Measurements from ENCODE around the gene PEDS1.

Gene PEDS1

GRCh38 chr20:50124496-50124895 lies 29.0 kb downstream of the PEDS1 start:
- Histone ChIP-seq H3K27me3 (no peaks in the 10 kb centered on the region), H3K4me1 (peaks cover 0 to 6% (median 4%) of the 10 kb centered on the region in 4 donors), H3K36me3 (peaks cover 35 to 63% (median 62%) of the 10 kb centered on the region in 3 donors), H3K27ac (no peak overlapping the region), H3K9me3 (peaks cover 0 to 6% (median 0%) of the 10 kb centered on the region in 3 donors), H3K4me3 (no peak overlapping the region)
- intact Hi-C loops (cut with DNase I; ENCODE audit: low total_unique reads) = no loop called here
- TF ChIP-seq CTCF (IDR thresholded peaks at IDR 0.05) = no peak
- no peak for DNase-seq

GRCh38 chr20:50123418-50123817 lies 30.1 kb downstream of the PEDS1 start:
- Histone ChIP-seq H3K36me3 (peaks cover 34 to 52% (median 51%) of the 10 kb centered on the region in 3 donors), H3K27me3 (no peaks in the 10 kb centered on the region), H3K4me1 (peaks cover 0 to 6% (median 3%) of the 10 kb centered on the region in 4 donors), H3K9me3 (peaks cover 0 to 6% (median 0%) of the 10 kb centered on the region in 3 donors), H3K4me3 (no peak overlapping the region), H3K27ac (no peak overlapping the region)
- intact Hi-C loops (cut with DNase I; ENCODE audit: low total_unique reads) = no loop called here
- no peak for TF ChIP-seq CTCF (IDR thresholded peaks at IDR 0.05)
- no peak for DNase-seq

- Histone ChIP-seq H3K27ac (no peak overlapping the region), H3K36me3 (peaks cover 27 to 46% (median 45%) of the 10 kb centered on the region in 3 donors), H3K9me3 (peaks cover 0 to 6% (median 0%) of the 10 kb centered on the region in 3 donors), H3K27me3 (no peaks in the 10 kb centered on the region), H3K4me3 (no peak overlapping the region), H3K4me1 (peaks cover 0 to 6% (median 3%) of the 10 kb centered on the region in 4 donors)
- no peak for TF ChIP-seq CTCF (IDR thresholded peaks at IDR 0.05)
- intact Hi-C loops (cut with DNase I; ENCODE audit: low total_unique reads) = no loop called here
- no peak for DNase-seq
Observed at GRCh38 chr20:50122763-50123162, 30.8 kb downstream of the PEDS1 start.

- H3K9me3 ChIP-seq = peaks cover 0 to 6% (median 0%) of the 10 kb centered on the region in 3 donors
- no peaks in the 10 kb centered on the region for H3K27me3 ChIP-seq
- TF ChIP-seq CTCF (IDR thresholded peaks at IDR 0.05) = no peak
- H3K4me3 ChIP-seq = no peak overlapping the region
- peaks cover 0 to 6% (median 3%) of the 10 kb centered on the region in 4 donors for H3K4me1 ChIP-seq
- intact Hi-C loops (cut with DNase I; ENCODE audit: low total_unique reads) = no loop called here
- H3K27ac ChIP-seq = peak overlapping the region in 1 of 2 donors; percentile 28
- H3K36me3 ChIP-seq = peaks cover 22 to 37% (median 36%) of the 10 kb centered on the region in 3 donors
- DNase-seq = peak in 1 of 2 donors; percentile 34
Observed at GRCh38 chr20:50121858-50122271, 31.7 kb downstream of the PEDS1 start.

GRCh38 chr20:50120935-50121693 lies 32.4 kb downstream of the PEDS1 start:
- TF ChIP-seq CTCF (IDR thresholded peaks at IDR 0.05) = peak; percentile 85 to 89
- peak; percentile 58 to 78 for DNase-seq
- intact Hi-C loops (cut with DNase I; ENCODE audit: low total_unique reads) = loop anchor here (1.0 kb wide), 1 partner anchor 50 kb away; no protein-coding TSS in a partner anchor
- no peaks in the 10 kb centered on the region for H3K27me3 ChIP-seq
- H3K27ac ChIP-seq = peak overlapping the region in 1 of 2 donors; percentile 28
- no peak overlapping the region for H3K4me3 ChIP-seq
- H3K36me3 ChIP-seq = peaks cover 22 to 29% (median 29%) of the 10 kb centered on the region in 3 donors
- H3K9me3 ChIP-seq = peaks cover 0 to 6% (median 0%) of the 10 kb centered on the region in 3 donors
- H3K4me1 ChIP-seq = peaks cover 0 to 10% (median 3%) of the 10 kb centered on the region in 4 donors

All from tibial artery (tissue), 4 donors.